Measurements from ENCODE around the gene CNP. TPM values are rescaled to one million over a fixed set of nuclear protein-coding genes. Genes with fewer than 3 reads are reported as not detected.

The CNP gene
- total RNA-seq, 1 donor from 2014 or later: 28.6 TPM

Other genes with a start within 250 kb of the CNP start
- gene HAP1, start 232.2 kb upstream of the CNP start, total RNA-seq (ENCODE audit: insufficient read depth, low replicate concordance): 0.24 TPM
- 58.3 TPM for gene JUP, start 180.1 kb upstream of the CNP start, total RNA-seq (ENCODE audit: insufficient read depth, low replicate concordance)
- 94.9 TPM for gene P3H4, start 154.8 kb upstream of the CNP start, total RNA-seq (ENCODE audit: insufficient read depth, low replicate concordance)
- gene FKBP10, start 153.8 kb upstream of the CNP start, total RNA-seq (ENCODE audit: insufficient read depth, low replicate concordance): 317 TPM
- 50.1 TPM for gene NT5C3B, start 130.6 kb upstream of the CNP start, total RNA-seq (ENCODE audit: insufficient read depth, low replicate concordance)
- 1.7 TPM for gene KLHL10, start 129.0 kb upstream of the CNP start, total RNA-seq (ENCODE audit: insufficient read depth, low replicate concordance)
- 31.5 TPM for gene KLHL11, start 101.4 kb upstream of the CNP start, total RNA-seq (ENCODE audit: insufficient read depth, low replicate concordance)
- gene ACLY, start 47.8 kb upstream of the CNP start, total RNA-seq (ENCODE audit: insufficient read depth, low replicate concordance): 66.2 TPM
- not detected for gene ODAD4, start 36.2 kb upstream of the CNP start, total RNA-seq (ENCODE audit: insufficient read depth, low replicate concordance)
- 60.9 TPM for gene DNAJC7, start 50.6 kb downstream of the CNP start, total RNA-seq (ENCODE audit: insufficient read depth, low replicate concordance)
- gene NKIRAS2, start 53.3 kb downstream of the CNP start, total RNA-seq (ENCODE audit: insufficient read depth, low replicate concordance): 41.2 TPM
- 1.2 TPM for gene C17orf113, start 83.8 kb downstream of the CNP start, total RNA-seq (ENCODE audit: insufficient read depth, low replicate concordance)
- gene ZNF385C, start 131.7 kb downstream of the CNP start, total RNA-seq (ENCODE audit: insufficient read depth, low replicate concordance): 1.2 TPM
- gene DHX58, start 145.9 kb downstream of the CNP start, total RNA-seq (ENCODE audit: insufficient read depth, low replicate concordance): 6.3 TPM
- 9.1 TPM for gene KAT2A, start 154.6 kb downstream of the CNP start, total RNA-seq (ENCODE audit: insufficient read depth, low replicate concordance)
- not detected for gene HSPB9, start 156.0 kb downstream of the CNP start, total RNA-seq (ENCODE audit: insufficient read depth, low replicate concordance)
- gene RAB5C, start 188.2 kb downstream of the CNP start, total RNA-seq (ENCODE audit: insufficient read depth, low replicate concordance): 27.7 TPM
- gene KCNH4, start 214.3 kb downstream of the CNP start, total RNA-seq (ENCODE audit: insufficient read depth, low replicate concordance): not detected
- not detected for gene HCRT, start 218.7 kb downstream of the CNP start, total RNA-seq (ENCODE audit: insufficient read depth, low replicate concordance)
- gene GHDC, start 227.7 kb downstream of the CNP start, total RNA-seq (ENCODE audit: insufficient read depth, low replicate concordance): 7.5 TPM

Measured in umbilical cord (tissue), 1 donor.